ENCODE data around the gene TNFRSF8.

DNA sequence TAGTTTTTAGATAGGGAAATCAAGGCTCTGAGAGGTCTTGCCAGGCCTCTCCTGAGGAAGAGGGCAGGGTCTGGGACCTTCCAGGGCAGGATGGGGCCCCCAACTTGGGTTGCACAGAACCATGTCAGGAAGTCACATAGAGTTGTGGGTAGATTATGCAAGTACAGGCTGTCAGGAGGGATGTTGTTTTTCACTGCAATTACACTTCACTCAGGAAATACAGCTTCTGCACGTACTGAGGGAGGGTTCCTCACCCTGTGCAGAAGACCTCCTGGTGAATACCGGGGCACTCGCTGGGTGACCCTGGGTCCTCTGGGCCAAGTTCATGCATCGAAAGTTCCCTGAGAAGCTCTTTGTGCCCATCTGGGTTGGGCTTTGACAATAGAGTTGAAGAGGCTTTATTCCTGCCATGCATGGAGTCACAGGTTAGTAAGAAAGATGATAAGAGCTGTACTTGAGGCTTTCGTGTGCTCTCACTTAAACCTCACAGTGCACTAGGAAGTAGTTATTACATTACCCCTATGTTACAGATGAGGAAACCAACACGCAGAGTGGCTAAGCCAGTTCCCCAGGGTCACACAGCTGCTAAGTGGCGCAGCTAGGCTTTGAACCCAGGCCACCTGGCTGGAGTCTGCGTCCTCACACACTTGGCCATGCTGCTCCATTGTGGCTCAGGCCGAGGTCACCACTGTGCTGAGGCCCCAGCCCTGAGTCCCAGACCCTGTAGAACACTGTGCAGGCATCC is 87.5 kb downstream of the TNFRSF8 start:
- no peak for TF ChIP-seq EP300 (IDR thresholded peaks at IDR 0.05)
- TF ChIP-seq, protein P1, sequence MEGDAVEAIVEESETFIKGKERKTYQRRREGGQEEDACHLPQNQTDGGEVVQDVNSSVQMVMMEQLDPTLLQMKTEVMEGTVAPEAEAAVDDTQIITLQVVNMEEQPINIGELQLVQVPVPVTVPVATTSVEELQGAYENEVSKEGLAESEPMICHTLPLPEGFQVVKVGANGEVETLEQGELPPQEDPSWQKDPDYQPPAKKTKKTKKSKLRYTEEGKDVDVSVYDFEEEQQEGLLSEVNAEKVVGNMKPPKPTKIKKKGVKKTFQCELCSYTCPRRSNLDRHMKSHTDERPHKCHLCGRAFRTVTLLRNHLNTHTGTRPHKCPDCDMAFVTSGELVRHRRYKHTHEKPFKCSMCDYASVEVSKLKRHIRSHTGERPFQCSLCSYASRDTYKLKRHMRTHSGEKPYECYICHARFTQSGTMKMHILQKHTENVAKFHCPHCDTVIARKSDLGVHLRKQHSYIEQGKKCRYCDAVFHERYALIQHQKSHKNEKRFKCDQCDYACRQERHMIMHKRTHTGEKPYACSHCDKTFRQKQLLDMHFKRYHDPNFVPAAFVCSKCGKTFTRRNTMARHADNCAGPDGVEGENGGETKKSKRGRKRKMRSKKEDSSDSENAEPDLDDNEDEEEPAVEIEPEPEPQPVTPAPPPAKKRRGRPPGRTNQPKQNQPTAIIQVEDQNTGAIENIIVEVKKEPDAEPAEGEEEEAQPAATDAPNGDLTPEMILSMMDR (IDR thresholded peaks at IDR 0.05), result no peak

All from esophagus muscularis mucosa (tissue), 3 donors.